Measurements from ENCODE around the gene FAM24A. TPM values are rescaled to one million over a fixed set of nuclear protein-coding genes. Genes with fewer than 3 reads are reported as not detected.

Gene FAM24A
- total and polyA plus RNA-seq, 2 experiments from 2014 or later = not detected

DNA sequence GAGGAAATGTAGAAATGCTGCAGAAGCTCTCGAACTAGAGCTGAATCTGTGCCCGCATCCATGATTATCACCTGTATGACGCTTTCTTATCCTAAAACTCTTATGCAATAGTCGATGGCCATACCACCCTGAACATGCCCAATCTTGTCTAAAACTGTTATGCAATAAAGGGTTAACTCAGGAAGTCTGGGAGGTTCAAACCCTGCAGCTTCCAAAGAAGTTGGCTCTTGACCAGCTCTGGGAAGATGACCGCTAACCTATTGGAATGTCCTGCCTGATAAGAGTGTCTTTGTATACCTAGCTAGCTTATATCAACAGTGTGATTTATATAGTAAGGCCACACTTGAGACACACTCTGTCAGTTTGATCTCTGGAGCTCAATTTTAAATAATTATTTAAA, 47.1 kb downstream of the FAM24A start:
- ATAC-seq (no peak), DNase-seq (ENCODE audit: low spot score) (no peak)
- peaks cover 37% of the 10 kb centered on the region for H3K27me3 Mint-ChIP-seq (ENCODE audit: insufficient read depth, low read depth, poor library complexity)
- no peak overlapping the region for H3K4me2 ChIP-seq
- no peak overlapping the region for H3K27ac Mint-ChIP-seq
- TF ChIP-seq STAT1 (IDR thresholded peaks at IDR 0.05; ENCODE audit: unreplicated experiment) (no peak), EZH2phosphoT487 (IDR thresholded peaks at IDR 0.05; ENCODE audit: unreplicated experiment) (no peak), POLR2AphosphoS5 (IDR thresholded peaks at IDR 0.05; ENCODE audit: low read depth) (no peak), JUNB (IDR thresholded peaks at IDR 0.05; ENCODE audit: unreplicated experiment) (no peak), ZNF114 (CRISPR knock-in tag; IDR thresholded peaks at IDR 0.05) (no peak), EZH2 (IDR thresholded peaks at IDR 0.05; ENCODE audit: low read depth, unreplicated experiment) (no peak), NANOG (IDR thresholded peaks at IDR 0.05; ENCODE audit: borderline replicate concordance) (no peak), ZNF331 (CRISPR knock-in tag; IDR thresholded peaks at IDR 0.05; ENCODE audit: low read depth) (no peak), CREB1 (CRISPR knock-in tag; IDR thresholded peaks at IDR 0.05; ENCODE audit: low read depth) (no peak)
- TF ChIP-seq, protein P1, sequence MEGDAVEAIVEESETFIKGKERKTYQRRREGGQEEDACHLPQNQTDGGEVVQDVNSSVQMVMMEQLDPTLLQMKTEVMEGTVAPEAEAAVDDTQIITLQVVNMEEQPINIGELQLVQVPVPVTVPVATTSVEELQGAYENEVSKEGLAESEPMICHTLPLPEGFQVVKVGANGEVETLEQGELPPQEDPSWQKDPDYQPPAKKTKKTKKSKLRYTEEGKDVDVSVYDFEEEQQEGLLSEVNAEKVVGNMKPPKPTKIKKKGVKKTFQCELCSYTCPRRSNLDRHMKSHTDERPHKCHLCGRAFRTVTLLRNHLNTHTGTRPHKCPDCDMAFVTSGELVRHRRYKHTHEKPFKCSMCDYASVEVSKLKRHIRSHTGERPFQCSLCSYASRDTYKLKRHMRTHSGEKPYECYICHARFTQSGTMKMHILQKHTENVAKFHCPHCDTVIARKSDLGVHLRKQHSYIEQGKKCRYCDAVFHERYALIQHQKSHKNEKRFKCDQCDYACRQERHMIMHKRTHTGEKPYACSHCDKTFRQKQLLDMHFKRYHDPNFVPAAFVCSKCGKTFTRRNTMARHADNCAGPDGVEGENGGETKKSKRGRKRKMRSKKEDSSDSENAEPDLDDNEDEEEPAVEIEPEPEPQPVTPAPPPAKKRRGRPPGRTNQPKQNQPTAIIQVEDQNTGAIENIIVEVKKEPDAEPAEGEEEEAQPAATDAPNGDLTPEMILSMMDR (conservative IDR thresholded peaks at IDR 0.05; ENCODE audit: low read depth in 2 of 2) = no peak
- TF ChIP-seq, protein P2, sequence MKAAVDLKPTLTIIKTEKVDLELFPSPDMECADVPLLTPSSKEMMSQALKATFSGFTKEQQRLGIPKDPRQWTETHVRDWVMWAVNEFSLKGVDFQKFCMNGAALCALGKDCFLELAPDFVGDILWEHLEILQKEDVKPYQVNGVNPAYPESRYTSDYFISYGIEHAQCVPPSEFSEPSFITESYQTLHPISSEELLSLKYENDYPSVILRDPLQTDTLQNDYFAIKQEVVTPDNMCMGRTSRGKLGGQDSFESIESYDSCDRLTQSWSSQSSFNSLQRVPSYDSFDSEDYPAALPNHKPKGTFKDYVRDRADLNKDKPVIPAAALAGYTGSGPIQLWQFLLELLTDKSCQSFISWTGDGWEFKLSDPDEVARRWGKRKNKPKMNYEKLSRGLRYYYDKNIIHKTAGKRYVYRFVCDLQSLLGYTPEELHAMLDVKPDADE (IDR thresholded peaks at IDR 0.05) = no peak
- TF ChIP-seq, protein P3, sequence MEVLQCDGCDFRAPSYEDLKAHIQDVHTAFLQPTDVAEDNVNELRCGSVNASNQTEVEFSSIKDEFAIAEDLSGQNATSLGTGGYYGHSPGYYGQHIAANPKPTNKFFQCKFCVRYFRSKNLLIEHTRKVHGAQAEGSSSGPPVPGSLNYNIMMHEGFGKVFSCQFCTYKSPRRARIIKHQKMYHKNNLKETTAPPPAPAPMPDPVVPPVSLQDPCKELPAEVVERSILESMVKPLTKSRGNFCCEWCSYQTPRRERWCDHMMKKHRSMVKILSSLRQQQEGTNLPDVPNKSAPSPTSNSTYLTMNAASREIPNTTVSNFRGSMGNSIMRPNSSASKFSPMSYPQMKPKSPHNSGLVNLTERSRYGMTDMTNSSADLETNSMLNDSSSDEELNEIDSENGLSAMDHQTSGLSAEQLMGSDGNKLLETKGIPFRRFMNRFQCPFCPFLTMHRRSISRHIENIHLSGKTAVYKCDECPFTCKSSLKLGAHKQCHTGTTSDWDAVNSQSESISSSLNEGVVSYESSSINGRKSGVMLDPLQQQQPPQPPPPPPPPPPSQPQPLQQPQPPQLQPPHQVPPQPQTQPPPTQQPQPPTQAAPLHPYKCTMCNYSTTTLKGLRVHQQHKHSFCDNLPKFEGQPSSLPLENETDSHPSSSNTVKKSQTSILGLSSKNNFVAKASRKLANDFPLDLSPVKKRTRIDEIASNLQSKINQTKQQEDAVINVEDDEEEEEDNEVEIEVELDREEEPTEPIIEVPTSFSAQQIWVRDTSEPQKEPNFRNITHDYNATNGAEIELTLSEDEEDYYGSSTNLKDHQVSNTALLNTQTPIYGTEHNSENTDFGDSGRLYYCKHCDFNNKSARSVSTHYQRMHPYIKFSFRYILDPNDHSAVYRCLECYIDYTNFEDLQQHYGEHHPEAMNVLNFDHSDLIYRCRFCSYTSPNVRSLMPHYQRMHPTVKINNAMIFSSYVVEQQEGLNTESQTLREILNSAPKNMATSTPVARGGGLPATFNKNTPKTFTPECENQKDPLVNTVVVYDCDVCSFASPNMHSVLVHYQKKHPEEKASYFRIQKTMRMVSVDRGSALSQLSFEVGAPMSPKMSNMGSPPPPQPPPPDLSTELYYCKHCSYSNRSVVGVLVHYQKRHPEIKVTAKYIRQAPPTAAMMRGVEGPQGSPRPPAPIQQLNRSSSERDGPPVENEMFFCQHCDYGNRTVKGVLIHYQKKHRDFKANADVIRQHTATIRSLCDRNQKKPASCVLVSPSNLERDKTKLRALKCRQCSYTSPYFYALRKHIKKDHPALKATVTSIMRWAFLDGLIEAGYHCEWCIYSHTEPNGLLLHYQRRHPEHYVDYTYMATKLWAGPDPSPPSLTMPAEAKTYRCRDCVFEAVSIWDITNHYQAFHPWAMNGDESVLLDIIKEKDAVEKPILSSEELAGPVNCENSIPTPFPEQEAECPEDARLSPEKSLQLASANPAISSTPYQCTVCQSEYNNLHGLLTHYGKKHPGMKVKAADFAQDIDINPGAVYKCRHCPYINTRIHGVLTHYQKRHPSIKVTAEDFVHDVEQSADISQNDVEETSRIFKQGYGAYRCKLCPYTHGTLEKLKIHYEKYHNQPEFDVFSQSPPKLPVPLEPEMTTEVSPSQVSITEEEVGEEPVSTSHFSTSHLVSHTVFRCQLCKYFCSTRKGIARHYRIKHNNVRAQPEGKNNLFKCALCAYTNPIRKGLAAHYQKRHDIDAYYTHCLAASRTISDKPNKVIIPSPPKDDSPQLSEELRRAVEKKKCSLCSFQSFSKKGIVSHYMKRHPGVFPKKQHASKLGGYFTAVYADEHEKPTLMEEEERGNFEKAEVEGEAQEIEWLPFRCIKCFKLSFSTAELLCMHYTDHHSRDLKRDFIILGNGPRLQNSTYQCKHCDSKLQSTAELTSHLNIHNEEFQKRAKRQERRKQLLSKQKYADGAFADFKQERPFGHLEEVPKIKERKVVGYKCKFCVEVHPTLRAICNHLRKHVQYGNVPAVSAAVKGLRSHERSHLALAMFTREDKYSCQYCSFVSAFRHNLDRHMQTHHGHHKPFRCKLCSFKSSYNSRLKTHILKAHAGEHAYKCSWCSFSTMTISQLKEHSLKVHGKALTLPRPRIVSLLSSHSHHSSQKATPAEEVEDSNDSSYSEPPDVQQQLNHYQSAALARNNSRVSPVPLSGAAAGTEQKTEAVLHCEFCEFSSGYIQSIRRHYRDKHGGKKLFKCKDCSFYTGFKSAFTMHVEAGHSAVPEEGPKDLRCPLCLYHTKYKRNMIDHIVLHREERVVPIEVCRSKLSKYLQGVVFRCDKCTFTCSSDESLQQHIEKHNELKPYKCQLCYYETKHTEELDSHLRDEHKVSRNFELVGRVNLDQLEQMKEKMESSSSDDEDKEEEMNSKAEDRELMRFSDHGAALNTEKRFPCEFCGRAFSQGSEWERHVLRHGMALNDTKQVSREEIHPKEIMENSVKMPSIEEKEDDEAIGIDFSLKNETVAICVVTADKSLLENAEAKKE (CRISPR knock-in tag; IDR thresholded peaks at IDR 0.05) = no peak
- TF ChIP-seq, protein P4, sequence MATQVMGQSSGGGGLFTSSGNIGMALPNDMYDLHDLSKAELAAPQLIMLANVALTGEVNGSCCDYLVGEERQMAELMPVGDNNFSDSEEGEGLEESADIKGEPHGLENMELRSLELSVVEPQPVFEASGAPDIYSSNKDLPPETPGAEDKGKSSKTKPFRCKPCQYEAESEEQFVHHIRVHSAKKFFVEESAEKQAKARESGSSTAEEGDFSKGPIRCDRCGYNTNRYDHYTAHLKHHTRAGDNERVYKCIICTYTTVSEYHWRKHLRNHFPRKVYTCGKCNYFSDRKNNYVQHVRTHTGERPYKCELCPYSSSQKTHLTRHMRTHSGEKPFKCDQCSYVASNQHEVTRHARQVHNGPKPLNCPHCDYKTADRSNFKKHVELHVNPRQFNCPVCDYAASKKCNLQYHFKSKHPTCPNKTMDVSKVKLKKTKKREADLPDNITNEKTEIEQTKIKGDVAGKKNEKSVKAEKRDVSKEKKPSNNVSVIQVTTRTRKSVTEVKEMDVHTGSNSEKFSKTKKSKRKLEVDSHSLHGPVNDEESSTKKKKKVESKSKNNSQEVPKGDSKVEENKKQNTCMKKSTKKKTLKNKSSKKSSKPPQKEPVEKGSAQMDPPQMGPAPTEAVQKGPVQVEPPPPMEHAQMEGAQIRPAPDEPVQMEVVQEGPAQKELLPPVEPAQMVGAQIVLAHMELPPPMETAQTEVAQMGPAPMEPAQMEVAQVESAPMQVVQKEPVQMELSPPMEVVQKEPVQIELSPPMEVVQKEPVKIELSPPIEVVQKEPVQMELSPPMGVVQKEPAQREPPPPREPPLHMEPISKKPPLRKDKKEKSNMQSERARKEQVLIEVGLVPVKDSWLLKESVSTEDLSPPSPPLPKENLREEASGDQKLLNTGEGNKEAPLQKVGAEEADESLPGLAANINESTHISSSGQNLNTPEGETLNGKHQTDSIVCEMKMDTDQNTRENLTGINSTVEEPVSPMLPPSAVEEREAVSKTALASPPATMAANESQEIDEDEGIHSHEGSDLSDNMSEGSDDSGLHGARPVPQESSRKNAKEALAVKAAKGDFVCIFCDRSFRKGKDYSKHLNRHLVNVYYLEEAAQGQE (IDR thresholded peaks at IDR 0.05; ENCODE audit: unreplicated experiment) = no peak
- H3K4me1 Mint-ChIP-seq = peaks cover 8% of the 10 kb centered on the region
- no peak overlapping the region for H3K27ac ChIP-seq (ENCODE audit: low read depth)
- peaks cover 18% of the 10 kb centered on the region; the same call in 2 of the 3 replicates for H3K9me3 Mint-ChIP-seq
- 0 out of 2 replicates have a peak, but pooled peaks cover 2% of the 10 kb centered on the region for H3F3A ChIP-seq (replicated peaks; ENCODE audit: low read depth)
- no peak overlapping the region for H3K4me3 Mint-ChIP-seq
- H3K9me2 ChIP-seq (ENCODE audit: insufficient read depth) = peaks cover 12% of the 10 kb centered on the region
- peaks cover 30% of the 10 kb centered on the region for H3K27me3 ChIP-seq (ENCODE audit: insufficient read depth)
- H3K36me3 ChIP-seq (ENCODE audit: insufficient read depth) = no peaks in the 10 kb centered on the region; the same call in 1 of the 2 replicates
- no peaks in the 10 kb centered on the region; the same call in 1 of the 2 replicates for H4K20me1 ChIP-seq (replicated peaks; ENCODE audit: insufficient read depth)
- no peak overlapping the region for H3K4me3 ChIP-seq
- H3K36me3 Mint-ChIP-seq (ENCODE audit: low read depth) = peaks cover 7% of the 10 kb centered on the region
- no peak overlapping the region for H2AFZ ChIP-seq
- H3K79me2 ChIP-seq (replicated peaks; ENCODE audit: insufficient read depth) = no peaks in the 10 kb centered on the region
- H3K4me1 ChIP-seq (ENCODE audit: insufficient read depth) = peaks cover 4% of the 10 kb centered on the region; the same call in 1 of the 2 replicates

Data from GM23338 (cell line).